ENCODE measurements around the gene HS3ST6. TPM values are rescaled to one million over a fixed set of nuclear protein-coding genes. Genes with fewer than 3 reads are reported as not detected.
A peak's percentile ranks its signal among the peaks of the same experiment; 100 is the strongest.
"Not testable (repeated sequence)": the region's sequence is repeated elsewhere in the genome, so short reads cannot be mapped to it uniquely, and the experiment has no call there.

The HS3ST6 gene
- total RNA-seq, 4 donors from 2014 or later, result 0.54 TPM; not detected in 3

DNA sequence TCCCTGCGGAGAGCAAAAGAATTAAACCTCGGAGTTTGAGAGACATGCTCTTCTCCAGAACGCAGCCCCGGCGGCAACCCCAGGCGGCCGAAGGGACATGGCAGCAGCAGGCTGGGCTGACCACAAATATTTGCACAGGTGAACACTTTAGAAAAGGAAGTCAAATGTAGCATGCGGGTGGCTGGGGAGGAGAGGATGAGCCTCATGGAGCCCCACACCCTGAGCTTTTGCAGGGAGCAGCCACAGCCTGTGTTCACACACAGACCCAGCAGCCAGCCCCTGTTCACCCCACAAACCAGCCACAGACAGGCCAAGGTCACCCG is 17.8 kb downstream of the HS3ST6 start:
- H3K9me3 ChIP-seq, result no peaks in the 10 kb centered on the region
- H3K27ac ChIP-seq, result no peak overlapping the region
- H3K36me3 ChIP-seq, result no peaks in the 10 kb centered on the region
- TF ChIP-seq, protein P1, sequence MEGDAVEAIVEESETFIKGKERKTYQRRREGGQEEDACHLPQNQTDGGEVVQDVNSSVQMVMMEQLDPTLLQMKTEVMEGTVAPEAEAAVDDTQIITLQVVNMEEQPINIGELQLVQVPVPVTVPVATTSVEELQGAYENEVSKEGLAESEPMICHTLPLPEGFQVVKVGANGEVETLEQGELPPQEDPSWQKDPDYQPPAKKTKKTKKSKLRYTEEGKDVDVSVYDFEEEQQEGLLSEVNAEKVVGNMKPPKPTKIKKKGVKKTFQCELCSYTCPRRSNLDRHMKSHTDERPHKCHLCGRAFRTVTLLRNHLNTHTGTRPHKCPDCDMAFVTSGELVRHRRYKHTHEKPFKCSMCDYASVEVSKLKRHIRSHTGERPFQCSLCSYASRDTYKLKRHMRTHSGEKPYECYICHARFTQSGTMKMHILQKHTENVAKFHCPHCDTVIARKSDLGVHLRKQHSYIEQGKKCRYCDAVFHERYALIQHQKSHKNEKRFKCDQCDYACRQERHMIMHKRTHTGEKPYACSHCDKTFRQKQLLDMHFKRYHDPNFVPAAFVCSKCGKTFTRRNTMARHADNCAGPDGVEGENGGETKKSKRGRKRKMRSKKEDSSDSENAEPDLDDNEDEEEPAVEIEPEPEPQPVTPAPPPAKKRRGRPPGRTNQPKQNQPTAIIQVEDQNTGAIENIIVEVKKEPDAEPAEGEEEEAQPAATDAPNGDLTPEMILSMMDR (IDR thresholded peaks at IDR 0.05), result no peak
- no peak for TF ChIP-seq POLR2A (IDR thresholded peaks at IDR 0.05)
- WGBS, 2 donors, result 72 to 77% methylated on average over 9 of the region's 9 CpGs
- peaks cover 0 to 12% of the 10 kb centered on the region in 2 donors for H3K4me1 ChIP-seq
- no peak for DNase-seq
- intact Hi-C loops (cut with DNase I), result no loop called here
- no peak overlapping the region for H3K4me3 ChIP-seq (replicated peaks in 1 of 3)
- no peaks in the 10 kb centered on the region for H3K27me3 ChIP-seq

GRCh38 chr16:1899641-1900451 is 18.4 kb downstream of the HS3ST6 start:
- H3K27ac ChIP-seq, result no peak overlapping the region
- no peaks in the 10 kb centered on the region for H3K36me3 ChIP-seq
- no peak for DNase-seq
- no peaks in the 10 kb centered on the region for H3K27me3 ChIP-seq
- H3K4me3 ChIP-seq (replicated peaks in 1 of 3), result no peak overlapping the region
- no peak for TF ChIP-seq POLR2A (IDR thresholded peaks at IDR 0.05)
- TF ChIP-seq, protein P1 (IDR thresholded peaks at IDR 0.05), result no peak
- intact Hi-C loops (cut with DNase I), result no loop called here
- 73 to 78% methylated on average over 16 of the region's 16 CpGs for WGBS, 2 donors
- H3K4me1 ChIP-seq, result peaks cover 0 to 12% of the 10 kb centered on the region in 2 donors
- no peaks in the 10 kb centered on the region for H3K9me3 ChIP-seq

DNA sequence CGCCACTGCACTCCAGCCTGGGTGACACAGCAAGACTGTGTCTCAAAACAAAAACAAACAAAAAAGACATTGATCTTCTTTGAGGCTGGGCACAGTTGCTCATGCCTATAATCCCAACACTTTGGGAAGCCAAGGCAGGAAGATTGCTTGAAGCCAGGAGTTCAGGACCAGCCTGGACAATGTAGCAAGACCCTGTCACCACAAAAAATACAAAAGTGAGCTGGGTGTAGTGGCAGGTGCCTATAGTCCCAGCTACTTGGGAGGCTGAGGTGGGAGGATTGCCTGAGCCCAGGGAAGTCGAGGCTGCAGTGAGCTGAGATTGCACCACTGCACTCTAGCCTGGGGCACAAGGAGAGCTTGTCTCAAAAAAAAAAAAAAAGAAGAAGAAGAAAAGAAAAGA is 20.5 kb downstream of the HS3ST6 start:
- DNase-seq; H3K27ac ChIP-seq; intact Hi-C loops (cut with DNase I); H3K9me3 ChIP-seq; H3K4me3 ChIP-seq (replicated peaks in 1 of 3); H3K4me1 ChIP-seq; H3K36me3 ChIP-seq; H3K27me3 ChIP-seq: not testable (repeated sequence)
- 84 to 95% methylated on average over 2 of the region's 2 CpGs for WGBS, 2 donors

GRCh38 chr16:1895949-1896675 is 22.1 kb downstream of the HS3ST6 start:
- no peak for TF ChIP-seq POLR2A (IDR thresholded peaks at IDR 0.05)
- TF ChIP-seq, protein P1 (IDR thresholded peaks at IDR 0.05), result no peak
- intact Hi-C loops (cut with DNase I), result no loop called here
- Histone ChIP-seq H3K27ac (peak overlapping the region in 1 of 3 donors; percentile 61), H3K9me3 (no peaks in the 10 kb centered on the region), H3K27me3 (no peaks in the 10 kb centered on the region), H3K36me3 (no peaks in the 10 kb centered on the region), H3K4me1 (peaks cover 0 to 10% of the 10 kb centered on the region in 2 donors), H3K4me3 (replicated peaks in 1 of 3) (no peak overlapping the region)
- WGBS, 2 donors, result 75 to 79% methylated on average over 24 to 27 of the region's 27 CpGs
- DNase-seq, result peak; percentile 23 to 50

GRCh38 chr16:1895068-1895467 is 23.1 kb downstream of the HS3ST6 start:
- Histone ChIP-seq H3K4me3 (replicated peaks in 1 of 3) (no peak overlapping the region), H3K36me3 (no peaks in the 10 kb centered on the region), H3K27me3 (no peaks in the 10 kb centered on the region), H3K27ac (no peak overlapping the region), H3K9me3 (no peaks in the 10 kb centered on the region), H3K4me1 (peaks cover 0 to 15% of the 10 kb centered on the region in 2 donors)
- TF ChIP-seq, protein P1 (IDR thresholded peaks at IDR 0.05), result no peak
- no peak for TF ChIP-seq POLR2A (IDR thresholded peaks at IDR 0.05)
- 87 to 93% methylated on average over 5 of the region's 5 CpGs for WGBS, 2 donors
- intact Hi-C loops (cut with DNase I), result no loop called here
- DNase-seq, result no peak

Measured in thyroid gland (tissue), 4 donors.